ENCODE data around the gene STAT3.

DNA sequence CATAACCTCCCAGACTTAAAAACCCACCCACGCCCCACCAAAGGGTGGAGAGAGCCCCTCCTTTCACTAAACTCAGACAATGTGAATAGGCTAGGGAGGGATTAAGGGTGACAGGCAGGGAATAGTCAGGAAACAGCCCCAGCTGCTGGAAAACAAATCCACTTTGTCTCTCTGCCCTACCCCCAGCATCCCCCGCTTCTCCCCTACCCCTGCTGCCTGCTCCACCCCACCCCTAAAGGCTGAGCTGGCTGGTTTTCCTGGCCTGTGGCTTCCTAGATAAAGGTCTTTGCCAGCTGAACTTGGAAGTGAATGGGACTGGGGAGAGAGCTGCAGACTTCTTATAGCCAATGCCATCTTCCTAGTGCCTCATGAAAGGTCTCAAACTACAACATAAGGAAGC, 19.8 kb upstream of the STAT3 start:
- TF ChIP-seq, protein P1, sequence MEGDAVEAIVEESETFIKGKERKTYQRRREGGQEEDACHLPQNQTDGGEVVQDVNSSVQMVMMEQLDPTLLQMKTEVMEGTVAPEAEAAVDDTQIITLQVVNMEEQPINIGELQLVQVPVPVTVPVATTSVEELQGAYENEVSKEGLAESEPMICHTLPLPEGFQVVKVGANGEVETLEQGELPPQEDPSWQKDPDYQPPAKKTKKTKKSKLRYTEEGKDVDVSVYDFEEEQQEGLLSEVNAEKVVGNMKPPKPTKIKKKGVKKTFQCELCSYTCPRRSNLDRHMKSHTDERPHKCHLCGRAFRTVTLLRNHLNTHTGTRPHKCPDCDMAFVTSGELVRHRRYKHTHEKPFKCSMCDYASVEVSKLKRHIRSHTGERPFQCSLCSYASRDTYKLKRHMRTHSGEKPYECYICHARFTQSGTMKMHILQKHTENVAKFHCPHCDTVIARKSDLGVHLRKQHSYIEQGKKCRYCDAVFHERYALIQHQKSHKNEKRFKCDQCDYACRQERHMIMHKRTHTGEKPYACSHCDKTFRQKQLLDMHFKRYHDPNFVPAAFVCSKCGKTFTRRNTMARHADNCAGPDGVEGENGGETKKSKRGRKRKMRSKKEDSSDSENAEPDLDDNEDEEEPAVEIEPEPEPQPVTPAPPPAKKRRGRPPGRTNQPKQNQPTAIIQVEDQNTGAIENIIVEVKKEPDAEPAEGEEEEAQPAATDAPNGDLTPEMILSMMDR (IDR thresholded peaks at IDR 0.05), result no peak
- TF ChIP-seq POLR2A (IDR thresholded peaks at IDR 0.05) (no peak), POLR2AphosphoS5 (IDR thresholded peaks at IDR 0.05) (no peak), EP300 (IDR thresholded peaks at IDR 0.05) (no peak)
